ENCODE data around the gene YIF1A. TPM values are rescaled to one million over a fixed set of nuclear protein-coding genes. Genes with fewer than 3 reads are reported as not detected.

YIF1A gene
- total RNA-seq, 1 donor from 2014 or later, result 74.0 TPM

DNA sequence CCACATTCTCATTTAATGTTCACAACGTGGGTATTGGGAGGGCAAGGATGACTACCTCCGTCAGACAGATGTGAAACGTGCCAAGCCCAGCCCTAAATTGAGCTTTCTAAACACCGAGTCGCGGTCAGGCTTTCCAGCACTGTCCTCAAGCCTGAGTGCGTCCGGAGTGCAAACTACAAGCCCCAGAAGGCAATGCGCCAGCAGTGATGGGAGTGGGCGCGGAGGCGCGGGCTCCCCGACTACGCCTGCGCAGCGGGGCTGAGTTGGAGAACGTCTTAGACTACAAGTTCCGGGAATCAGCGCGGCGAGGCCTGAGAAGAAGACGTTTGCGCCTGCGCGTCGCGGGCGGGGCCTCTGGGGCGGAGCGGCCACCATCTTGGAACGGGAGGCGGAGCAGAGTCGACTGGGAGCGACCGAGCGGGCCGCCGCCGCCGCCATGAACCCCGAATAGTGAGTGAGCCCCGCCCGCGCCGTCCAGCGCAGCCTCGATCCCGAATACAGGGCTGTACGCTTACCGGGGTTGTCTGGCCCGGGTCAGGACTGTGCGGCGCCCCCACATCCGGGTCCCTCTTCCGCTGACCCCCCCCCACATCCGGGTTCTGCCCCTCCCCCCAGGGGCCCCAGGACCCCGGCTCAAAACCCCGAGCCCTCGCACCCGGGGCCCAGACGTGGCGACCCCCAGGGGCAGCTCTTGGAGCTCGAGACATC lies 20.5 kb downstream of the YIF1A start, which contains the start of gene RAB1B:
RAB1B (plus strand) TSS at position 396 of the 708 bp plus-strand sequence; CDS start at position 437, 41 bp downstream.
- no peak for TF ChIP-seq CTCF (IDR thresholded peaks at IDR 0.05; ENCODE audit: unreplicated experiment)
- Mint-ChIP-seq H3K4me3 (peak within 1 kb of the TSS; percentile 92), H3K36me3 (peaks cover 23% of the 10 kb centered on the region), H3K27me3 (ENCODE audit: low read depth) (no peaks in the 10 kb centered on the region), H3K4me1 (peaks cover 17% of the 10 kb centered on the region), H3K27ac (peak within 1 kb of the TSS; percentile 100), H3K9me3 (no peaks in the 10 kb centered on the region)
- peak; percentile 100 for DNase-seq (ENCODE audit: low spot score in 2 of 2, unreplicated experiment in 2 of 2)

GRCh38 chr11:66267379-66268243 lies 21.3 kb downstream of the YIF1A start:
- H3K27me3 Mint-ChIP-seq (ENCODE audit: low read depth), result no peaks in the 10 kb centered on the region
- H3K27ac Mint-ChIP-seq, result peak overlapping the region; percentile 100
- no peak for TF ChIP-seq CTCF (IDR thresholded peaks at IDR 0.05; ENCODE audit: unreplicated experiment)
- H3K4me1 Mint-ChIP-seq, result peaks cover 17% of the 10 kb centered on the region
- H3K36me3 Mint-ChIP-seq, result peaks cover 19% of the 10 kb centered on the region
- H3K4me3 Mint-ChIP-seq, result peak overlapping the region; percentile 92
- DNase-seq (ENCODE audit: low spot score in 2 of 2, unreplicated experiment in 2 of 2), result peak; percentile 87 to 90
- H3K9me3 Mint-ChIP-seq, result no peaks in the 10 kb centered on the region

GRCh38 chr11:66267039-66267378 lies 21.9 kb downstream of the YIF1A start:
- Mint-ChIP-seq H3K4me1 (peaks cover 17% of the 10 kb centered on the region), H3K4me3 (peak overlapping the region; percentile 92), H3K9me3 (no peaks in the 10 kb centered on the region), H3K36me3 (peaks cover 17% of the 10 kb centered on the region), H3K27ac (peak overlapping the region; percentile 94), H3K27me3 (ENCODE audit: low read depth) (no peaks in the 10 kb centered on the region)
- no peak for DNase-seq (ENCODE audit: low spot score in 2 of 2, unreplicated experiment in 2 of 2)
- no peak for TF ChIP-seq CTCF (IDR thresholded peaks at IDR 0.05; ENCODE audit: unreplicated experiment)

DNA sequence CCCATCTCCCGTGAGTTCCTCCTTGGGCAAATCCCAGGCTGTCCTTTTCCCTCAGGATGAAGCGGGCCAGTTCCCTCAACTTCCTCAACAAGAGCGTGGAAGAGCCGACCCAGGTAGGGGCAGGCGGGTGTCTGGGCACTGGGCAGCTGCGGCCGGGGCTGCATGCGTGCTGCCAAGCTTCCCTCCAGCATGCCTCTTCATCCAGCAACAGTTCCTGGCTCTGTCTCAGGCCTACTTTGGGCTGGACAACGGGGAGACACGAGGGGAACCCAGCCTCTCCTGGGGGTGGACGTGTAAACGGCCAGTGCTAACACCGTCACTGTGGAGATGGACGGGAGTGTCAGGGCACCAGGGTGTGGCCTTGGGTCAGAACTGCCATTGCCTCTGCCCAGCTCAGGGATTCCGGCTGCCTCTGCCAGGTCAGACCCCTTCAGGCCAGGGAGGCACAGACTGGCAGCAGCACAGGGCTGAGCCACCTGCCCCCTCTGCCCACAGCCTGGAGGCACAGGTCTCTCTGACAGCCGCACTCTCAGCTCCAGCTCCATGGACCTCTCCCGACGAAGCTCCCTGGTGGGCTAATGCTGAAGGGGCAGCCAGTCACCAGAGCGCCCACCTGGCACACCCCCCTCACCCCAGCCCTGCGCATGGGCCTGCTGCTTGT lies 22.4 kb downstream of the YIF1A start:
- Mint-ChIP-seq H3K27ac (peak overlapping the region; percentile 94), H3K36me3 (peaks cover 13% of the 10 kb centered on the region), H3K4me1 (peaks cover 17% of the 10 kb centered on the region), H3K4me3 (peak overlapping the region; percentile 92), H3K9me3 (no peaks in the 10 kb centered on the region), H3K27me3 (ENCODE audit: low read depth) (no peaks in the 10 kb centered on the region)
- no peak for TF ChIP-seq CTCF (IDR thresholded peaks at IDR 0.05; ENCODE audit: unreplicated experiment)
- DNase-seq (ENCODE audit: low spot score in 2 of 2, unreplicated experiment in 2 of 2), result no peak

DNA sequence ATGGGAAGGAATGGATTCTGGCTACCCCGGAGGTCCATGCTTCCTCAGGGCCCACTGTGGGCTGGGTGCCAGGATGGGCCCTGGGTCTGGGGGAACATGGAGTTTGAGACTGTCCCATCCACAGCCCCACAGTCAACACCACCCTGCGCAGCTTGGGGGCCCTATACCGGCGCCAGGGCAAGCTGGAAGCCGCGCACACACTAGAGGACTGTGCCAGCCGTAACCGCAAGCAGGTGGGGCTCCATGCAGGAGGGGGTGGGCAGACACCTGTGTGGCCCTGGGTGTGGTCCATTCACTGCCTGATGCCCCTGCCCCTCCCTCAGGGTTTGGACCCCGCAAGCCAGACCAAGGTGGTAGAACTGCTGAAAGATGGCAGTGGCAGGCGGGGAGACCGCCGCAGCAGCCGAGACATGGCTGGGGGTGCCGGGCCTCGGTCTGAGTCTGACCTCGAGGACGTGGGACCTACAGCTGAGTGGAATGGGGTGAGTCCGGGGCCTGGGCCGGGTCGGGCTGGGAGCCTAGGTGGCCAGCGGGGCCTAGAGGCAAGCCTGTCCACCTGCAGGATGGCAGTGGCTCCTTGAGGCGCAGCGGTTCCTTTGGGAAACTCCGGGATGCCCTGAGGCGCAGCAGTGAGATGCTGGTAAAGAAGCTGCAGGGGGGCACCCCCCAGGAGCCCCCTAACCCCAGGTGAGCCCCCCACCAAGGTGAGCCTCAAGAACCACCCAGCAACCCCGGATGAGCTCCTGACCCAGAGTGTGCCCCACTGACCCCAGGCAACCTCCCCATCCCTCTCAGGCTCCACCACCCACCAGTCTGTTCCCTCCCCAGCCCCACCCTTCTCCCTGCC lies 23.2 kb downstream of the YIF1A start:
- H3K9me3 Mint-ChIP-seq, result no peaks in the 10 kb centered on the region
- no peaks in the 10 kb centered on the region for H3K27me3 Mint-ChIP-seq (ENCODE audit: low read depth)
- no peak for TF ChIP-seq CTCF (IDR thresholded peaks at IDR 0.05; ENCODE audit: unreplicated experiment)
- peaks cover 11% of the 10 kb centered on the region for H3K36me3 Mint-ChIP-seq
- H3K27ac Mint-ChIP-seq, result no peak overlapping the region
- no peak overlapping the region for H3K4me3 Mint-ChIP-seq
- no peak for DNase-seq (ENCODE audit: low spot score in 2 of 2, unreplicated experiment in 2 of 2)
- H3K4me1 Mint-ChIP-seq, result peaks cover 17% of the 10 kb centered on the region
